HL-60 (cell line): ENCODE results near the gene CNOT11.

ENCODE experiments used
- CTCF ChIP-seq: IDR thresholded peaks from one replicate; pipeline ENCODE4 v1.5.1; 2011; ENCODE audit warnings: low read length, control low read depth, inconsistent platforms; ENCODE audit not compliant: insufficient read depth
- GABPA ChIP-seq: IDR thresholded peaks from 2 replicates; pipeline ENCODE4 v1.6.1; 2012; ENCODE audit warnings: low read depth
- POLR2AphosphoS5 ChIP-seq: IDR thresholded peaks from 2 replicates; pipeline ENCODE4 v1.6.1; 2012; ENCODE audit warnings: low read depth
- REST ChIP-seq: IDR thresholded peaks from 2 replicates; pipeline ENCODE4 v1.6.1; 2012; ENCODE audit warnings: low read depth; ENCODE audit not compliant: insufficient replicate concordance

- TF ChIP-seq CTCF (no peak), REST (no peak), POLR2AphosphoS5 (no peak), GABPA (no peak)
Measured at GRCh38 chr2:101255501-101255900, 2.8 kb downstream of the CNOT11 start.
